GM12878 (cell line): Measurements from ENCODE around the gene TFAP2E. TPM values are rescaled to one million over a fixed set of nuclear protein-coding genes. Genes with fewer than 3 reads are reported as not detected.

Experiments used
- ATAC-seq: fragments of 200-7000 bp; cut with Tn5 transposase; 3 replicates; pipeline ENCODE4 v1.9.1; 2020; ENCODE audit warnings: mild to moderate bottlenecking, moderate library complexity
- BruUV-seq: library from RNA; stranded (reverse); fragments of 400-500 nt; replicated peaks from 2 replicates; lab custom pipeline; 2021; lab: Mats Ljungman, UMichigan
- CTCF ChIA-PET: fragments of 300-600 bp; sonication (Branson Sonifier 250); formaldehyde crosslinking; extraction: SDS; loops from one replicate; lab custom pipeline; 2021; ENCODE audit warnings: inconsistent platforms; lab: Yijun Ruan, JAX
- POLR2A ChIA-PET: fragments of 350-600 bp; formaldehyde crosslinking; extraction: SDS; loops from one replicate; lab custom pipeline; 2021; ENCODE audit warnings: inconsistent platforms; lab: Charles Lee
- RAD21 ChIA-PET: fragments of 300-600 bp; sonication (Branson Sonifier 250); formaldehyde crosslinking; loops from one replicate; lab custom pipeline; 2023; ENCODE audit warnings: antibody characterized with exemption; ENCODE audit not compliant: unreplicated experiment; lab: Charles Lee
- SMC1A ChIA-PET: fragments of 300-600 bp; sonication (Branson Sonifier 250); formaldehyde crosslinking; loops from one replicate; lab custom pipeline; 2023; ENCODE audit not compliant: unreplicated experiment, uncharacterized antibody; lab: Charles Lee
- DNase-seq: peaks from one replicate; pipeline ENCODE4 v3.0.0-alpha.2; 2011; ENCODE audit warnings: low read depth, low spot score
- FAIRE-seq: peaks from 3 replicates; lab custom pipeline; 2011; peaks lifted over from hg19 to GRCh38; lab: Jason Lieb, UNC
- H2AFZ ChIP-seq: 2 replicates; pipeline ENCODE4 v1.6.0; 2011; ENCODE audit warnings: low read depth, low read length, control low read depth; ENCODE audit not compliant: control insufficient read depth
- H3K27ac ChIP-seq: 2 replicates; pipeline ENCODE4 v1.5.1; 2011; ENCODE audit warnings: control low read depth; ENCODE audit not compliant: control insufficient read depth, insufficient read depth
- H3K27me3 ChIP-seq, 2 experiments: replicated peaks in 1 of 2; 2 replicates each; pipeline versions ENCODE4 v1.6.0 to v1.6.1; 2011; ENCODE audit warnings: low read length in 1 of 2; ENCODE audit not compliant: control insufficient read depth in 2 of 2, insufficient read depth in 2 of 2
- H3K36me3 ChIP-seq, 2 experiments: 2 replicates each; pipeline ENCODE4 v1.5.1; 2011; ENCODE audit warnings: low read length in 1 of 2; ENCODE audit not compliant: control insufficient read depth in 2 of 2, insufficient read depth in 2 of 2
- H3K4me1 ChIP-seq: 2 replicates; pipeline ENCODE4 v1.6.1; 2011; ENCODE audit warnings: mild to moderate bottlenecking, low read length, moderate library complexity, mixed read lengths; ENCODE audit not compliant: control insufficient read depth, insufficient read depth
- H3K4me2 ChIP-seq: 2 replicates; pipeline ENCODE4 v1.6.0; 2011; ENCODE audit warnings: control low read depth; ENCODE audit not compliant: control insufficient read depth, insufficient read depth
- H3K4me3 ChIP-seq: fragments of 200-600 bp; sonication (generic); 2 replicates; pipeline ENCODE4 v1.5.1; 2016
- H3K79me2 ChIP-seq: 2 replicates; pipeline ENCODE4 v1.6.0; 2011; ENCODE audit warnings: low read length; ENCODE audit not compliant: control insufficient read depth, insufficient read depth
- H3K9ac ChIP-seq: 2 replicates; pipeline ENCODE4 v1.8.0; 2011; ENCODE audit warnings: low read length, control low read depth, mixed read lengths; ENCODE audit not compliant: control insufficient read depth, insufficient read depth
- H3K9me3 ChIP-seq: replicated peaks from 3 replicates; pipeline ENCODE4 v1.5.1; 2011; ENCODE audit warnings: mild to moderate bottlenecking, low read length; ENCODE audit not compliant: control insufficient read depth, insufficient read depth
- H4K20me1 ChIP-seq: 2 replicates; pipeline ENCODE4 v1.6.0; 2011; ENCODE audit not compliant: control insufficient read depth, insufficient read depth
- ATF3 ChIP-seq: IDR thresholded peaks from 2 replicates; pipeline ENCODE4 v1.6.1; 2011; ENCODE audit warnings: low read depth, mild to moderate bottlenecking, low read length, moderate library complexity, borderline replicate concordance; ENCODE audit errors: extremely low read depth
- BMI1 ChIP-seq: fragments of 450-650 bp; IDR thresholded peaks from 2 replicates; pipeline ENCODE4 v1.6.1; 2016; ENCODE audit warnings: mild to moderate bottlenecking, moderate library complexity, borderline replicate concordance
- IRF3 ChIP-seq: fragments of 450-650 bp; IDR thresholded peaks from 2 replicates; pipeline ENCODE4 v1.6.1; 2014; ENCODE audit warnings: mild to moderate bottlenecking
- JUNB ChIP-seq: IDR thresholded peaks from 2 replicates; pipeline ENCODE4 v1.6.1; 2016; ENCODE audit warnings: antibody characterized with exemption, mild to moderate bottlenecking
- PKNOX1 ChIP-seq: fragments of 450-650 bp; IDR thresholded peaks from 2 replicates; pipeline ENCODE4 v1.6.1; 2016; ENCODE audit warnings: mild to moderate bottlenecking
- RBBP5 ChIP-seq: fragments of 200-600 bp; sonication (generic); conservative IDR thresholded peaks from 2 replicates; pipeline ENCODE4 v1.6.1; 2016
- TCF7 ChIP-seq: IDR thresholded peaks from 2 replicates; pipeline ENCODE4 v1.6.1; 2014; ENCODE audit warnings: antibody characterized with exemption, borderline replicate concordance
- WGBS: methylation state at CpG from one replicate; pipeline ENCODE4 v1.1.6; 2016; ENCODE audit warnings: low lambda C conversion rate; ENCODE audit not compliant: insufficient replicate concordance, insufficient coverage; ENCODE audit errors: missing lambda C conversion rate; 5-methylcytosine and 5-hydroxymethylcytosine counted together
- in situ Hi-C: fragments of 300-500 bp; cut with MboI; formaldehyde crosslinking; loops from 9 replicates; pipeline ENCODE4 v1.14.3; 2018; ENCODE audit warnings: mixed read lengths
- intact Hi-C: fragments of 100-400 bp; cut with micrococcal nuclease; formaldehyde crosslinking; loops from one replicate; pipeline ENCODE4 v1.14.2; 2022; ENCODE audit not compliant: unreplicated experiment
- polyA plus RNA-seq, 11 experiments: library from polyadenylated mRNA; depleted of rRNA in 4 of 11; unstranded in 6 of 11; stranded (reverse) in 5 of 11; fragments of >200 nt; fragmentation: Nextera tagmentation in 4 of 11; fragmentation: Illumina TruSeq in 1 of 11; extraction: Ambion mirVana in 4 of 11; extraction: Trizol in 1 of 11; gene quantifications; 1 replicate in 1 of 11; 2 replicates in 10 of 11; pipeline versions ENCODE4 v1.2.1 to v1.2.3, GENCODE V29; 2011 to 2016; ENCODE audit warnings: inconsistent platforms in 2 of 11, missing spikeins in 2 of 11, low read depth in 1 of 11
- total RNA-seq, 4 experiments: library from RNA; depleted of rRNA in 3 of 4; stranded (reverse); fragments of >200 nt in 3 of 4; fragmentation: Illumina TruSeq in 1 of 4; extraction: Trizol in 1 of 4; gene quantifications; 2 replicates each; pipeline versions ENCODE4 v1.2.1 to v1.2.3, GENCODE V29; 2013 to 2021

The TFAP2E gene
- total and polyA plus RNA-seq, 10 of the 15 experiments (the other 5 are each of a cell fraction or from before 2014, with no cell fraction given) = 0.10 to 1.1 (median 0.43) TPM

GRCh38 chr1:35603941-35604340 is 30.8 kb downstream of the TFAP2E start:
- in situ Hi-C loops (no loop called here), intact Hi-C loops (no loop called here)
- DNase-seq (no peak), ATAC-seq (no peak), FAIRE-seq (no peak)
- H3K9ac ChIP-seq = no peak overlapping the region
- H3K4me1 ChIP-seq = no peaks in the 10 kb centered on the region
- H3K27ac ChIP-seq = no peak overlapping the region
- no peaks in the 10 kb centered on the region for H3K9me3 ChIP-seq
- H3K27me3 ChIP-seq = no peaks in the 10 kb centered on the region
- 98% methylated on average over 4 of the region's 4 CpGs for WGBS
- POLR2A ChIA-PET = interaction anchor here (0.5 to 1.6 kb wide), 5 partner anchors 13 to 166 kb away, joined by 3 to 5 read pairs (median 4); partner anchors contain the start of gene CLSPN
- no TSS peak for BruUV-seq
- no peak overlapping the region for H3K4me2 ChIP-seq
- TF ChIP-seq PKNOX1 = no peak
- TF ChIP-seq RBBP5 = no peak
- no peak for TF ChIP-seq IRF3
- no peak for TF ChIP-seq TCF7
- TF ChIP-seq BMI1 = no peak
- TF ChIP-seq JUNB = no peak
- TF ChIP-seq ATF3 = no peak
- peaks cover 12 to 43% of the 10 kb centered on the region in 2 experiments for H3K36me3 ChIP-seq
- no peak overlapping the region for H2AFZ ChIP-seq
- RAD21 ChIA-PET = no interaction called here
- CTCF ChIA-PET = interaction anchor here (0.6 to 3.4 kb wide), 4 partner anchors 16 to 152 kb away, joined by 4 to 10 read pairs (median 6); no protein-coding TSS in a partner anchor
- H3K4me3 ChIP-seq = no peak overlapping the region
- SMC1A ChIA-PET = interaction anchor here (1.2 kb wide), 1 partner anchor 35 kb away, joined by 3 read pairs; no protein-coding TSS in a partner anchor
- H3K79me2 ChIP-seq = no peaks in the 10 kb centered on the region; the same call in 1 of the 2 replicates
- no peaks in the 10 kb centered on the region; the same call in 1 of the 2 replicates for H4K20me1 ChIP-seq
